NCI-H1417 (cell line): ENCODE data around the gene FKBP4.

Experiments
- DNase-seq, 3 experiments: peaks; one replicate each; lab custom pipeline; 2025; lab: John Stamatoyannopoulos, UW

Gene FKBP4

GRCh38 chr12:2813214-2814185 is 18.7 kb downstream of the FKBP4 start:
- DNase-seq = peak; percentile 31 to 77 (median 42)

- DNase-seq = no peak
Measured at GRCh38 chr12:2819810-2820209, 25.0 kb downstream of the FKBP4 start.

- DNase-seq = no peak
Measured at GRCh38 chr12:2820432-2820831, 25.7 kb downstream of the FKBP4 start.

- DNase-seq = no peak
Measured at GRCh38 chr12:2823483-2823882, 28.7 kb downstream of the FKBP4 start.

DNA sequence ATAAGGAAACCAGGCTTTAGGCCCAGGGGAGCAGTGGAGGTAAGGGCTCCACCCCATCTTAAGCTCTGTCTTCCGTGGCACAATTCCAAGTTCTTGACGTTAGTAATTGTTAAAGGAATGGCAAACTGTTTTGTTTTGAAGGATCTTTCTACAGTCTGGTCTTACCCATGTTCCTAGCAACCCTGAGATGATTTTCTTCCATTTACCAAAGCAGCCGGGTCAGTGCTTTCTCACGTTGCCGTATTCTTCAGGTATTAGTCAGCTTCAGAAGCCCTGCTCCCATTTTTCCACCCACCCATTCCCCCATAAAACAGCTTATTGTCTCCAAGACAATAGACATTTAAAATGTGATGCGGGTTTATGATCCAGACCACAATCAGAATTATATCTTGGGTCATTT is 29.8 kb downstream of the FKBP4 start:
- DNase-seq = no peak

- DNase-seq = no peak
Measured at GRCh38 chr12:2825132-2825531, 30.4 kb downstream of the FKBP4 start.

- DNase-seq = no peak
Measured at GRCh38 chr12:2826036-2826435, 31.3 kb downstream of the FKBP4 start.

DNA sequence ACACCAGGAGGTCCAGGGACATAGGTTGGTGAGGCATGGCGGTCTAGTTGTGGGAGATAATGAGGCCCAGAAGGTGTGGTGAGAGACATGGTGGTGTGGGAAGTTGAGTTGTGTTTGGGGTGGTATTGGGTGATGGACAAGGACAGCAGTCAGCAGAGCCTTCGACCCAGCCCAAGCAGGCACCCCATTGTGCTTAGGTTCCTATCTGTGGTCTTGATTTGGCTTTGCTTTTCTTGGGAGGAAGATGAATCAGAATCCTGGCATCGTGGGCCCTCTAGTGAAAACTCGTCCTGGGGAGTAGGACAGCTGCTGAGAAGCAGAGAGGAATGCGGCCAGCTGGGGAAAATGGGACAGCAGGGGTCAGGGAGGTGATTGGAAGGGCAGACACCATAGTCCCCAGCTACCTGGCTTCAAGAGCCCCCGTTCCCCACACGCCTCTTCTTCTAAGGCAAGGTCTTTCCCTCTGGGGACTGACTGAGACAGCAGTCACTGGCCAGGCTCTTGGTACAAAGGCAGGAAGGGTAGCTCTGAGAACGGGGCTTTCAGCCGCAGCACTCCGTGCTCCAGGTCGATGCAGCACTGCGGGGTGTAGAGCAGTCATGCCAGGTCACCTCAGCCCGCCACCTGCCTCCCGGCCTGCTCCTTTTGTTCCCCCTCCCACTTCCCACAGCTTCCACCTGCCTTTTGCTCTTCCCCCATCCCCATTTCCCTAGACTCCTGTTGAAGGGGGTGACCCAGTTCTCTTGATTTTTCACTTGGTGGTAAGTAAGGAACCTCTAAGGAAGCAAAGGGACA is 32.1 kb downstream of the FKBP4 start:
- DNase-seq = peak in 2 of 3 experiments; percentile 23 to 55

DNA sequence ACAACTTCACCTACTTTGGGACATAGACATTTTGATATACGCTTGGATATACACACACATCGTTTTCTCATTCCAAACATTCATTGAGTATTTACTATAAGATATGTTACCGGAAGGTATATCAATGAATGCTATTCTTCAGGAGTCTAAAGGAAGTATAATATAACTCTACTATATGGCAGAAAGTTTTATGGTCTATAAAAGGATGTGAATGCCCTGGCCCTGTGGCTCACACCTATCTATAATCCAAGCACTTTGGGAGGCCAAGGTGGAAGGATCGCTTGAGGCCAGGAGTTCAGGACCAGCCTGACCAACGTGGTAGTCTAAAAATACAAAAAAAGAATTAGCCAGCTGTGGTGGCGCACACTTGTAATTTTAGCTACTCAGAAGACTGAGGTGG is 34.5 kb downstream of the FKBP4 start:
- DNase-seq = no peak

DNA sequence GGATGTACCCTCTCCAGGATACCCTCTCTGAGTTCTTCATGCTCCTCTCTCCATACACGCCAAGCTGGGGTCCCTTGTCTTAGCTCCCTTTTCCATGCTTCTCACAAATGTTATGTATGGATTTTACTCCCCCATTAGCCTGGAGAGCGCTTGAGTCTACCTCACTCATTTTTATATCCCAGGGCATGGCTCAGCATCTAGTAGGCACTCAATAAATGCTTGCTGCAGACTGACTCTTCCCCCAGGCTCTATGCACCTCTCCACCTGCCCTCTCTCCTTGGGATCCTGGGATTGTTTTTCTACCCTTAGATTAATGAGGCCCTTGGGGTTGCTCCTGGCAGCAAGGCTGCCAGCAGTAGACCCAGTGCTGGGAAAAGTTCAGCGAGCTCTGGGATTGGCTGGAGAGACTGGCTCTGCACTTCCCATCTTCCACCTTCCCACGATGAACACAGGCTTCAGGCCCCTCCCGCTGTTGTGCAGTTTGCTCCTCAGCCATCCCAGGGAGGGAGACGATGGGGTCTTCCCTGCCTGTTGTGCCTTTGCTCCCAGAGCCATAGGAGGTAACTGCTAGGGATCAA is 37.9 kb downstream of the FKBP4 start:
- DNase-seq = peak in 1 of 3 experiments; percentile 7

- DNase-seq = no peak
Measured at GRCh38 chr12:2833327-2833726, 38.6 kb downstream of the FKBP4 start.

DNA sequence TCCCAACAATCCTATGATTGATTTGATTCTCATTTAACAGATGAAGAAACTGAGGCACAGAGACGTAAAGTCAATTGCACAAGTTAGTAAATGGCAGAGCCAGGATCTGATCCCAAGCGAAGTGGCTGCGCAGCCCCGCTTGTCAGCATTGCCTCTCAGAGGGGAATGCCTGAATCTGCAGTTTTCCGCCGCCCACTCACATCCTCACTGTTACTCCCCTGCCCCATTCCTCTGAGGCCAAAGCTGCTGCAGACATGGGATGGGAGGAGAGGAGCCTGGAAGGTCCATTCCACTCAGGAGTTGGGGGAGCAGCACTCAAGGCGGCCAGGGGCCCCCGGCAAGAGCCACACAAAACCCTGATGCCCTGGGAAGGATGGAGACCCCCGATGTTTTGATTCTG is 39.0 kb downstream of the FKBP4 start:
- DNase-seq = no peak

GRCh38 chr12:2834581-2835491 is 40.1 kb downstream of the FKBP4 start, which contains the start of gene NRIP2:
NRIP2 (minus strand) TSS chr12:2835035; CDS start chr12:2834983, 52 bp downstream.
- peak in 2 of 3 experiments; percentile 32 to 66 for DNase-seq

- DNase-seq = peak in 1 of 3 experiments; percentile 37
Measured at GRCh38 chr12:2835691-2836403, 41.1 kb downstream of the FKBP4 start.

DNA sequence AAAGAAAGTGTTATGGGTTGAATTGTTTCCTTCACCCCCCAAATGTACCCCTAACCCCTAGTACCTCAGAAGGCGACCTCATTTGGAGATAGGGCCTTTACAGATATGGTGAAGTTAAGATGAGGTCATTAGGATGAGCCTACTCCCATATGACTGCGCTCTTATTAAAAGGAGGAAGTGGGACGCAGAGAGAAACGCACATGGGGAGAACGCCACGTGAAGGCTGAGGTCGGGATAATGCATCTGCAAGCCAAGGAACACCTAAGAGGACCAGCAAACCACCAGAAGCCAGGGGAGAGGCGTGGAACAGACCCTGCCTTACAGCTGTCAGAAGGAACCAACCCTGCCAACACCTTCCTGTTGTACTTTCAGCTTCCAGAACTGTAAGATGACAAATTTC is 41.8 kb downstream of the FKBP4 start:
- DNase-seq = no peak

GRCh38 chr12:2841056-2841650 is 46.4 kb downstream of the FKBP4 start:
- no peak for DNase-seq

DNA sequence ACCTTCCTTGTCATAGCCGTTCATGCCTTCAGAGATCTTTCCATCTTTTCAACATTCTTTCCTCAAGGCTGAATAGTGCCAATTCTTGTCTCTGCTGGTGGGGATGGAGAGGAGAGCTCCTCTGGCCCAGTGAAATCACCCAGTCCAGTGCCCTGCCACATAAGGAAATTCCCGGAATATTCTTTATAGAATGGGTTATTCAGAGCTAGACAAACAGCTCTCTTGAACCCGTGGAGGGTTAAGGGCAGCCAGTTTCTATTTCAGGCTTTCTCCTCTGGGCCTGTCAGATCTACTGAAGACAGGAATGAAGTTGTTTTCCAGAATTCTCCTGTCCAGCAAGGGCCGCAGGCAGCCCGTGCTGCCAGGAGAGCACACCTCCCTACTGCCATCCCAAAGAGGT is 48.2 kb downstream of the FKBP4 start:
- no peak for DNase-seq

DNA sequence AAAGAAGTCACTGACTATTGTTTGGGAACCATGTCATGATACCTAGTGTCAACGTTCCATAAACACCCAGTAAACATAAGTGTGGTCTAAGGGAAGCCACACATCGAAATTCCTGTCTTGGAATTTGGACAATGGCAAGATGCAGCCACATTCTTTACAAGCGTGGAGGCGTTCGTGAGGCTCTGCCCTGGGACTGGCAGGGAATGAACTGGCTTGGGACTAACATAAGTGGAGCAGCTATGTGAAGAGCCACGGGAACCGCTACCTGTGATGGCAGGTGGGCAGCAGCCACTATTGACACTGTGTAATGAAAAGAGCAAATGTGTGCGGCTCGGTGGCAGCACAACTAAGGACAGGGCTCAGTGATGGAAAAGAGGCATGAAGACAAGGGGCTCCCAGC is 50.0 kb downstream of the FKBP4 start:
- DNase-seq = no peak

DNA sequence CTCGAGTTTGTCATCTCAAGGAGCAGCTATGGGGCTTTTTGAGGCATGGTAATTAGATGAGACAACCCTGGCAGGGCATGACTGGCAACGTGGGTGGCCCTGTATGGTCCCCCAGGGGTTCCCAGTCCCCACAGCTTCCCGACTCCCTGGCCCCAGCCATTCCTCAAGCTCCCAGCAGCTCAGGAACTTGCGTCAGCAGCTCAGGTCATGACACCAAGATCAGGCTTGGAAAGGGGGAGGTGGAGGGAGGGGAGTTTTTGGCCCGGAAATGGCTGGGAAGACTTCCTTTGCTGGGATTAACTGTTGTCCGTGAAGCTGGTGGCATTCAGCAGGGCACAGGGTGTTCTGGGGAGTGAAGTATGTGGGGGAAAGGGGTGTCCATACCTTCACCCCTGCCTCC is 50.5 kb downstream of the FKBP4 start:
- DNase-seq = no peak

DNA sequence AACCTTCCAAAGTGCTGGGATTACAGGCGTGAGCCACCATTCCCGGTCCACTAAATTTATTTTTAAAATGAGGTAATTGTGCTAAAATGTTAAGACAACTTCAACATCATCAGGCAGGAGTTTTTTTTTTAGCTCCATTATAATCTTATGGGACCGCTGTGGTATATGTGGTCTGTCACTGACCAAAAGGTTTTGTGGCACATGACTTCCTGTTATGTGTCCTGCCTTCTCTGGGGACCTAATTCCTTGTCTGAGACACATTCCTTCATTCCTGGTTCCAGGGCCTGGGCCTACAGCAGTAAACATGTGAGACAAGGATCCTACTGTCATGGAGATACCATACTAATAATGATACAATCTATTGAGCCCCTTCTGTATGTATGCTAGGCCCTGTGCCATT is 57.2 kb downstream of the FKBP4 start:
- DNase-seq = no peak
